HEK293 (cell line): Measurements from ENCODE around the gene STMP1.

Experiments
- CTCF ChIA-PET: fragments of 350-600 bp; formaldehyde crosslinking; extraction: SDS; loops from one replicate; lab custom pipeline; 2021; ENCODE audit warnings: antibody characterized with exemption; lab: Yijun Ruan, JAX
- POLR2A ChIA-PET: fragments of 300-600 bp; formaldehyde crosslinking; extraction: SDS; loops from one replicate; lab custom pipeline; 2020; ENCODE audit warnings: antibody characterized with exemption, inconsistent platforms; lab: Yijun Ruan, JAX
- H3K27ac ChIP-seq: fragments of 200-500 bp; sonication (Bioruptor generic); 2 replicates; pipeline ENCODE4 v1.5.1; 2014; ENCODE audit warnings: low read depth, low read length, control low read depth, inconsistent platforms; ENCODE audit errors: extremely low read depth
- H3K36me3 ChIP-seq, 2 experiments: fragments of 200-500 bp in 1 of 2; sonication (Bioruptor generic) in 1 of 2; 1 replicate in 1 of 2; 2 replicates in 1 of 2; pipeline ENCODE4 v1.5.1; 2014 to 2017; ENCODE audit warnings: inconsistent platforms in 2 of 2, low read length in 2 of 2; ENCODE audit not compliant: control insufficient read depth in 2 of 2, insufficient read depth in 1 of 2
- H3K4me1 ChIP-seq: fragments of 200-500 bp; sonication (Bioruptor generic); 2 replicates; pipeline ENCODE4 v1.5.1; 2014; ENCODE audit warnings: mild to moderate bottlenecking, low read length, inconsistent platforms; ENCODE audit not compliant: control insufficient read depth, insufficient read depth
- H3K4me3 ChIP-seq: 2 replicates; pipeline ENCODE4 v1.5.1; 2011; ENCODE audit warnings: low read depth, mild to moderate bottlenecking, control low read depth, low read length, moderate library complexity
- H3K9me3 ChIP-seq: fragments of 200-500 bp; sonication (Bioruptor generic); 2 replicates; pipeline ENCODE4 v1.5.1; 2014; ENCODE audit warnings: low read depth, low read length, inconsistent platforms; ENCODE audit not compliant: control insufficient read depth, insufficient read depth
- KLF1 ChIP-seq: fragments of 450-650 bp; formaldehyde crosslinking; IDR thresholded peaks from 2 replicates; pipeline ENCODE4 v1.5.1; 2016; ENCODE audit warnings: missing biosample characterization, missing genetic modification characterization
- KLF8 ChIP-seq: fragments of 450-650 bp; formaldehyde crosslinking; IDR thresholded peaks from 2 replicates; pipeline ENCODE4 v1.5.1; 2016; ENCODE audit warnings: missing biosample characterization, missing genetic modification characterization
- PRDM1 ChIP-seq: fragments of 450-650 bp; formaldehyde crosslinking; IDR thresholded peaks from 2 replicates; pipeline ENCODE4; 2016; ENCODE audit warnings: missing biosample characterization, missing genetic modification characterization
- REPIN1 ChIP-seq: fragments of 450-650 bp; formaldehyde crosslinking; IDR thresholded peaks from 2 replicates; pipeline ENCODE4 v1.5.1; 2017; ENCODE audit warnings: missing biosample characterization, missing genetic modification characterization, low read depth
- ZBTB10 ChIP-seq: fragments of 450-650 bp; formaldehyde crosslinking; IDR thresholded peaks from 2 replicates; pipeline ENCODE4 v1.5.1; 2016; ENCODE audit warnings: missing biosample characterization, missing genetic modification characterization
- ZBTB11 ChIP-seq: fragments of 450-650 bp; formaldehyde crosslinking; conservative IDR thresholded peaks from 2 replicates; pipeline ENCODE4 v1.5.1; 2016; ENCODE audit warnings: low read depth, missing biosample characterization, missing genetic modification characterization
- ZBTB7A ChIP-seq: fragments of 450-650 bp; formaldehyde crosslinking; IDR thresholded peaks from 2 replicates; pipeline ENCODE4 v1.5.1; 2016; ENCODE audit warnings: low read depth, missing biosample characterization, missing genetic modification characterization
- ZNF155 ChIP-seq: fragments of 450-650 bp; formaldehyde crosslinking; IDR thresholded peaks from 2 replicates; pipeline ENCODE4 v1.5.1; 2016; ENCODE audit warnings: missing biosample characterization, missing genetic modification characterization
- ZNF174 ChIP-seq: fragments of 450-650 bp; formaldehyde crosslinking; IDR thresholded peaks from 2 replicates; pipeline ENCODE4 v1.5.0; 2017; ENCODE audit warnings: missing biosample characterization, mild to moderate bottlenecking, missing genetic modification characterization
- ZNF223 ChIP-seq: fragments of 450-650 bp; formaldehyde crosslinking; IDR thresholded peaks from 2 replicates; pipeline ENCODE4 v1.5.1; 2016; ENCODE audit warnings: missing biosample characterization, missing genetic modification characterization
- ZNF280D ChIP-seq: fragments of 450-650 bp; formaldehyde crosslinking; IDR thresholded peaks from 2 replicates; pipeline ENCODE4 v1.5.1; 2016; ENCODE audit warnings: missing biosample characterization, missing genetic modification characterization
- ZNF354C ChIP-seq: fragments of 450-650 bp; formaldehyde crosslinking; IDR thresholded peaks from 2 replicates; pipeline ENCODE4 v1.5.1; 2016; ENCODE audit warnings: missing biosample characterization, missing genetic modification characterization, low read depth, borderline replicate concordance
- ZNF433 ChIP-seq: fragments of 450-650 bp; formaldehyde crosslinking; IDR thresholded peaks from 2 replicates; pipeline ENCODE4 v1.5.1; 2016; ENCODE audit warnings: missing biosample characterization, missing genetic modification characterization, low read depth
- ZNF514 ChIP-seq: fragments of 450-650 bp; formaldehyde crosslinking; IDR thresholded peaks from 2 replicates; pipeline ENCODE4 v1.5.1; 2016; ENCODE audit warnings: missing biosample characterization, missing genetic modification characterization
- ZNF548 ChIP-seq: fragments of 450-650 bp; formaldehyde crosslinking; IDR thresholded peaks from 2 replicates; pipeline ENCODE4 v1.5.1; 2016; ENCODE audit warnings: missing biosample characterization, missing genetic modification characterization
- ZNF560 ChIP-seq: fragments of 450-650 bp; formaldehyde crosslinking; IDR thresholded peaks from 2 replicates; pipeline ENCODE4 v1.5.1; 2017; ENCODE audit warnings: missing biosample characterization, missing genetic modification characterization, borderline replicate concordance
- ZNF580 ChIP-seq: fragments of 450-650 bp; formaldehyde crosslinking; IDR thresholded peaks from 2 replicates; pipeline ENCODE4 v1.5.1; 2016; ENCODE audit warnings: missing biosample characterization, missing genetic modification characterization
- ZNF664 ChIP-seq: fragments of 450-650 bp; formaldehyde crosslinking; IDR thresholded peaks from 2 replicates; pipeline ENCODE4 v1.5.1; 2016; ENCODE audit warnings: missing biosample characterization, missing genetic modification characterization

STMP1 gene

DNA sequence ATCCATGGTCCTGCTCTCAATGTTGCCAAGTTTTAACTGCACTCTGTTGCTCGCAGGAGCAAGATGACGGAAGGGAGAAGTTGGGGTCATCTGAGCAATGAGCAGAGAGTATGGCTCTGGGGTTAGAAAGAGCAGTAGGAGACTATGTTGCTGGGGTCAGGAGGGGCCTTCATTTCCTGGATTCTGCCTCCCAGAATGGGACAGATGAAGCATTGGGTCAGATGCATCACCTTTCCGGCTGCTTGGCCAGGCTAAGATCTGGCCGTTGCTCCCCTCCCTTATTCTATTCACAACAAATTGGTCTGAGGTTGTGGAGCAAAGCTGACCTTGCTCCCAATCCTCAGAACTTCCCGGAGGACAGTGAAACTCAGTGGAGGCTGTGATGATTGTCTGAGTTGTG is 22.4 kb downstream of the STMP1 start:
- H3K36me3 ChIP-seq, result peaks cover 0 to 70% of the 10 kb centered on the region in 2 experiments; a peak in 1 of 3 replicates
- POLR2A ChIA-PET, result no interaction called here
- no peak for TF ChIP-seq ZNF433 (tag by site-specific recombination)
- TF ChIP-seq ZNF580 (tag by site-specific recombination), result no peak
- TF ChIP-seq ZNF155 (tag by site-specific recombination), result no peak
- no peaks in the 10 kb centered on the region for H3K4me1 ChIP-seq
- CTCF ChIA-PET, result interaction anchor here (0.6 to 1.1 kb wide), 4 partner anchors 12 to 28 kb away, joined by 3 read pairs; no protein-coding TSS in a partner anchor
- no peak overlapping the region for H3K27ac ChIP-seq
- H3K4me3 ChIP-seq, result no peak overlapping the region
- H3K9me3 ChIP-seq, result no peaks in the 10 kb centered on the region

DNA sequence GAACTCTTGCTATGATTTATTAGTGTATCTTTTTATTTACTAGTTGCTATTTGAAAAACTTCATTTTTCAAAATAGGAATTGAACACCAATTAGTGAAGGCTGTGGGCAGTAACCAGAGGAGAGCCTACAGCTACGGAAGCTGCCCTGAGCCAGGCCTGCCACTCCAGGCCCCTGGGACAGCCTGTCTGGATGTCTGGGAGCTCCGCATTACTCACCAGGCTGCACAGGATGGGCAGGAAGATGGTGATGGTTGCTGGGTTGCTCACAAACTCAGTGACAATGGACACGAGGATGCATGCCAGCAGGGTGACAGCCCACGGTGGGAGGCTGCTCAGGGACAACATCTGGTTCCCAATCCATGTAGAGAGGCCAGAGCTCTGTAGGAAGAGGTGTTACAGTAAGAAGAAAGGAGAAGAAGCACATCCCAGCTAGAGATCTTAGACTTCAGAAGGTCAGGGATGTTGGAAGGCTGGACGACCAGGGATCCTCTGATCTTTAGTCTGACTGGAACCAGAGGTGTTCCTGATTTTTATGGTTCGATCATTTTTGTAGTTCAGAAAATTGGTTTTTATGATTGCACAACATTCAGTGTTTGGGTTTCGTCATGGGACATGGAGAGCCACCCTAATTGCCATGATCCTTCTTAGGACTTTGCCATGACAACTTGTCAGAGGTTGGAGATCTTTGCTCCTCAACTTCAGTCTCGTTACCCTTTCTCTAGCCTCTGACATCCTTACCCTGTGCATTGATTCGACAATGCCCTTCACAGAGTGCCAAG is 23.2 kb downstream of the STMP1 start:
- ChIA-PET POLR2A (no interaction called here), CTCF (interaction anchor here (0.6 to 1.1 kb wide), 3 partner anchors 13 to 23 kb away, joined by 3 read pairs; no protein-coding TSS in a partner anchor)
- Histone ChIP-seq H3K27ac (no peak overlapping the region), H3K9me3 (no peaks in the 10 kb centered on the region), H3K36me3 (peaks cover 0 to 74% of the 10 kb centered on the region in 2 experiments; a peak in 1 of 3 replicates), H3K4me3 (no peak overlapping the region), H3K4me1 (no peaks in the 10 kb centered on the region)
- TF ChIP-seq ZNF548 (tag by site-specific recombination) (no peak), ZNF664 (no peak), ZBTB10 (tag by site-specific recombination) (no peak), PRDM1 (tag by site-specific recombination) (no peak), ZNF514 (tag by site-specific recombination) (no peak), ZNF433 (tag by site-specific recombination) (no peak), ZNF560 (tag by site-specific recombination) (no peak), KLF1 (no peak), REPIN1 (tag by site-specific recombination) (no peak), ZNF223 (no peak), ZNF354C (tag by site-specific recombination) (no peak), KLF8 (tag by site-specific recombination) (no peak), ZBTB7A (tag by site-specific recombination) (no peak), ZBTB11 (no peak), ZNF280D (no peak), ZNF174 (tag by site-specific recombination) (no peak)
